DOHH2 (cell line): ENCODE data around the gene FOXC2.

Experiments
- H3F3A ChIP-seq: fragments of 200-600 bp; sonication (generic), shearing (Covaris generic); 2 replicates; pipeline ENCODE4 v1.6.0; 2016; ENCODE audit warnings: antibody characterized with exemption, mild to moderate bottlenecking; ENCODE audit not compliant: control insufficient read depth, insufficient read depth
- H3K27ac ChIP-seq: fragments of 200-600 bp; sonication (generic); 2 replicates; pipeline ENCODE4 v1.5.1; 2014; ENCODE audit warnings: low read depth, mild to moderate bottlenecking, low read length, moderate library complexity
- H3K27me3 ChIP-seq: fragments of 200-600 bp; sonication (generic); 2 replicates; pipeline ENCODE4 v1.6.1; 2014; ENCODE audit warnings: mild to moderate bottlenecking, low read length, mixed read lengths; ENCODE audit not compliant: control insufficient read depth
- H3K36me3 ChIP-seq: fragments of 200-600 bp; sonication (generic); 2 replicates; pipeline ENCODE4 v1.6.1; 2014; ENCODE audit warnings: mild to moderate bottlenecking, low read length, moderate library complexity, mixed read lengths; ENCODE audit not compliant: control insufficient read depth
- H3K4me1 ChIP-seq: fragments of 200-600 bp; sonication (generic); 2 replicates; pipeline ENCODE4 v1.6.1; 2014; ENCODE audit warnings: mild to moderate bottlenecking, low read length, mixed read lengths; ENCODE audit not compliant: control insufficient read depth
- H3K4me2 ChIP-seq: fragments of 200-600 bp; sonication (generic); 2 replicates; pipeline ENCODE4 v1.6.0; 2014; ENCODE audit warnings: mild to moderate bottlenecking, low read length, moderate library complexity
- H3K4me3 ChIP-seq: fragments of 200-600 bp; sonication (generic); 2 replicates; pipeline ENCODE4 v1.5.1; 2014; ENCODE audit warnings: mild to moderate bottlenecking, low read length, mixed read lengths
- H3K79me2 ChIP-seq: fragments of 200-600 bp; sonication (generic); 2 replicates; pipeline ENCODE4 v1.6.1; 2014; ENCODE audit warnings: mild to moderate bottlenecking, low read length, mixed read lengths; ENCODE audit not compliant: control insufficient read depth
- H3K9me2 ChIP-seq: fragments of 200-600 bp; sonication (generic); replicated peaks from 2 replicates; pipeline ENCODE4 v1.6.1; 2014; ENCODE audit warnings: mild to moderate bottlenecking, low read length, mixed read lengths; ENCODE audit not compliant: control insufficient read depth
- H3K9me3 ChIP-seq: fragments of 200-600 bp; sonication (generic); 2 replicates; pipeline ENCODE4 v1.6.1; 2014; ENCODE audit warnings: antibody characterized with exemption, low read length, mixed read lengths; ENCODE audit not compliant: control insufficient read depth, insufficient read depth
- H4K20me1 ChIP-seq: fragments of 200-600 bp; sonication (generic); 2 replicates; pipeline ENCODE4 v1.6.0; 2014; ENCODE audit warnings: low read depth, mild to moderate bottlenecking, antibody characterized with exemption, low read length, moderate library complexity; ENCODE audit not compliant: control insufficient read depth, insufficient read depth
- CTCF ChIP-seq: fragments of 200-600 bp; sonication (generic); IDR thresholded peaks from one replicate; pipeline ENCODE4 v1.5.1; 2014; ENCODE audit warnings: antibody characterized with exemption, mild to moderate bottlenecking, low read depth, low read length; ENCODE audit not compliant: poor library complexity, severe bottlenecking
- EZH2phosphoT487 ChIP-seq: fragments of 200-600 bp; sonication (generic); IDR thresholded peaks from 2 replicates; pipeline ENCODE4 v1.6.1; 2017; ENCODE audit warnings: borderline replicate concordance, mild to moderate bottlenecking, antibody characterized with exemption, low read length, moderate library complexity, mixed read lengths

Gene FOXC2

GRCh38 chr16:86557587-86557986 lies 9.0 kb upstream of the FOXC2 start:
- Histone ChIP-seq H3K27me3 (no peaks in the 10 kb centered on the region), H3K9me3 (0 out of 2 replicates have a peak, but pooled peaks cover 3% of the 10 kb centered on the region), H3F3A (peaks cover 5% of the 10 kb centered on the region; the same call in 1 of the 2 replicates), H3K9me2 (no peaks in the 10 kb centered on the region), H3K4me2 (no peak overlapping the region), H3K79me2 (peaks cover 24% of the 10 kb centered on the region), H3K36me3 (peaks cover 15% of the 10 kb centered on the region), H4K20me1 (no peaks in the 10 kb centered on the region), H3K27ac (no peak overlapping the region), H3K4me1 (peaks cover 12% of the 10 kb centered on the region), H3K4me3 (no peak overlapping the region)
- no peak for TF ChIP-seq CTCF
- no peak for TF ChIP-seq EZH2phosphoT487

GRCh38 chr16:86558355-86559193 lies 8.1 kb upstream of the FOXC2 start:
- Histone ChIP-seq H3F3A (peaks cover 5% of the 10 kb centered on the region; the same call in 1 of the 2 replicates), H3K9me2 (no peaks in the 10 kb centered on the region), H4K20me1 (no peaks in the 10 kb centered on the region), H3K27me3 (no peaks in the 10 kb centered on the region), H3K4me1 (peaks cover 17% of the 10 kb centered on the region), H3K9me3 (0 out of 2 replicates have a peak, but pooled peaks cover 2% of the 10 kb centered on the region), H3K79me2 (peaks cover 14% of the 10 kb centered on the region), H3K4me3 (no peak overlapping the region), H3K36me3 (peaks cover 10% of the 10 kb centered on the region), H3K4me2 (no peak overlapping the region), H3K27ac (no peak overlapping the region)
- TF ChIP-seq CTCF (no peak), EZH2phosphoT487 (no peak)

GRCh38 chr16:86559802-86560305 lies 6.8 kb upstream of the FOXC2 start:
- H3K4me2 ChIP-seq: no peak overlapping the region
- no peaks in the 10 kb centered on the region for H3F3A ChIP-seq
- H3K9me2 ChIP-seq: no peaks in the 10 kb centered on the region
- H3K36me3 ChIP-seq: peaks cover under 1% of the 10 kb centered on the region; the same call in 1 of the 2 replicates
- peaks cover 18% of the 10 kb centered on the region for H3K4me1 ChIP-seq
- no peak overlapping the region for H3K27ac ChIP-seq
- H3K9me3 ChIP-seq: no peaks in the 10 kb centered on the region
- peaks cover 6% of the 10 kb centered on the region for H3K27me3 ChIP-seq
- no peak overlapping the region for H3K4me3 ChIP-seq
- no peaks in the 10 kb centered on the region for H4K20me1 ChIP-seq
- TF ChIP-seq CTCF: no peak
- no peak for TF ChIP-seq EZH2phosphoT487
- peaks cover under 1% of the 10 kb centered on the region for H3K79me2 ChIP-seq
